Measurements from ENCODE around the gene VWA8.
"Not testable (repeated sequence)": the region's sequence is repeated elsewhere in the genome, so short reads cannot be mapped to it uniquely, and the experiment has no call there.

VWA8 gene

DNA sequence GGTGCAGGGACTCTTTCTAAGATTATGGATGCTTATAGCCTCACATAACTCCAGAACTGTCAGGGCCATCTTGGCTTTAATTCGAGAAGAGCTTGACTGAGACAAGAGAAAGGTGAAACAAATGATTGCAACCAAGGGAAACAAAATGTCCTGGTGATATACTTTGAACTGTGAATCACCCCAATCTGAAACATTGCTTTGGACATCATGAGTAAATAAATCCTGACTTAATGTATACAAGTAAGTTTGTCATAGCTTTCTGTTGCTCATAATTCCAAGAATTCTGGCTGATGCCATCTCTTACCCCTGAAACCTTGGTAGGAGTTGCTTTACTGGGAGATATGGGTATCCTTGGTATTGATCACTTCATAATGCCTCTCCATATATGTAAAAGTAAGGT lies 5.8 kb upstream of the VWA8 start:
- DNase-seq = no peak

DNA sequence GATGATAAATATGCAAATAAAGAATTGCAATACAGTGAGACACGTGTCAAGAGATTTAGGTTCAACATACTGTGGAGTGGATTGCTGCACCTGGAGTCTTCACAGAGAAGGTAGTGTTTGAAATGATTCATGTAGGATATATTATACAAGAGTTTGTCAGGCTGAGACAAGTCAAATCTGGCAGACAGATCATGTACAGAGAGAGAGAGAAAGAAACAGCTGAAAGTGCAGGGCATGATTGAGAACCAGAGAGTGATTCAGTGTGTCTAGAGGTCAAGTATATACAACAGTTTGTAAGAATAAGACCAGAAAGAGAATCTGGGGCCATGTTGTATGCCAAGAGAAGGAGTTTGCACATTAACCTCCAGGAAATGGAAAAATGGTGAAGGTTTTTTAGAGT lies 2.1 kb upstream of the VWA8 start:
- DNase-seq = no peak

DNA sequence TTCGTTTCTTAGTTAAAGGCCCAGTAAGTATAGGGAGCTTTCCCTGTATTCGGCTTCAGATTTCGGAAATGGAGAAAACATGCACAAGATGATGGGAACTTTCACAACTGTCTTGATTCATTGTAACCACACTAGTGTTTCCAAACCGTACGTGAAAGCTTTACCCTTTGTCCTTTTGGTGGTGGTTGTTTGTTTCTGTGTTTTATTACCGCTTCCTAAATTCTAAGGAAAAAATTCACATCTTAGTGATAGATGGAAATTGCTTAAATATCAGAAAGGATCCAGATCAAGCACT lies 504 bp upstream of the VWA8 start:
- DNase-seq = no peak

DNA sequence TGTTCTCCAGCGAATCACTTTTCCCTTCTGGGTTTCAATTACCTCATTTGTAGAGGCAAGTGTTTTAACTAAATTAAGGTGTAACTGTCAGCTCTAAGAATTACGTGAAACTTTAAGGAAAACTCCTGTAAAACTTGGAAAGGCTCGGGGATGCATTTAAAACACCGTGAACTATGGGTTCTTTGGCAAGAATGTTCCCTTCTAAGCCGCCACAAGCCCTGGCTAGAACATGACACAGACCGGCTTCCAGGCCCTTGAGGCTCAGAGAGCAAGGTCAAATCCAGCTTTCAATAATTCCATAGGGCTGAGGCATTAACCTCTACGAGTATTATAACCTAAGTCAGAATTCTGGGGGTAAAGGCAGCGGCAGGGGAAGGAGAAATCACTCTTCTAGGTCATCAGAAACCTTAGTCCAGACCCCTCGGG lies 685 bp downstream of the VWA8 start:
- DNase-seq = peak; percentile 12

DNA sequence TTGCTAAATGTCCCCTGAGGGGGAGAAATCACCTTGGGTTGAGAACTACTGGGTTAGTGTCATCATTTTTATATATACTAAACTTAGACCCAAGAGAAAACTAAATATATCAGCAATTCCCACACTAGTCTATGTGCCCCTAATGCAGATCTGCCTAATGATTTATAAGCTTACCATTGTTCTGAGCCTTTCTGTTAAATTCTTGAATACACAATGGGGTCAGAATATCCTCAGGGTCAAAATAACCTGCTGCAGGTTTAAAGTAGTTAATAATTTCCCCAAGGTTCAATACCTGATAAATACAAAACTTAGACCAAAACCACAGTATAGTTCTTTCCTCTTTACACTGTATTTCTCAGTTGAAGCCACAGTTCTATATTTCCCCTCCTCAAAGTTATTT lies 4.6 kb downstream of the VWA8 start:
- DNase-seq = no peak

DNA sequence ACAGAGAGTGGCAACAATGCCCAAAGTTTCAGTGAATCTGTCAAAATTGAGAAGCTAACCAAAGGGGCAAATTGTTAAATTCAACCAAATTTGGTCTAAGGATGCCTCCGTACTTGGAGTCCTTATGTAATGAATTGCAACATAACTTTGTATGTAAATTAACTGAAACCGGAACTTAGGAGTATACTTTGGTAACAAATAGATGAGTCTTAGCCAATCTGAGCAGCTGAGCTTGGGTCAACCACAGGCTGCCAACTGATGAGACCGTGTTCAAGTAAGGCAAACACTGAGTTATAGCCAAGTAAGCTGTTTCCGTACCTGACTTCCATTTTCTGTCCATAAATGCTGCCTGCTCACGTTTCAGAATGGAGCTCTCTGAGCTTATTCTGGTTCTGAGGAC lies 5.3 kb downstream of the VWA8 start:
- DNase-seq = no peak

DNA sequence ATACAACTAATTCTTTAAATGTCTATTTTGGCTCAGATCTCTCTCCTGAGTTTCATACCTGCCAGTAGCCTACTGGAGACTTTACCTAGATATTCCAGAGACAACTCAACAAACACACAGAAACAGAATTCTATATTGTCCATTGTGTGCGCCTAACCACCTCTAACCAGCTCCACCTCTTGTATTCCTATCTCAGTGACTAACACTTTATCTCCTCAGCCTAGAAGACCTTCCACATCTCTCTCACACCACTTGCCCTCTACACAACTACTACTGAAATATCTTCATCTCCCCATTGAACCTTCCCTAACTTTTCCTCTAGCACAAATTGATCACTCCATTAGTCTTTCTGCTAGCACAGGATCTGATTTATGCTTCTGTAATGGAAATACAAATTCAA lies 6.7 kb downstream of the VWA8 start:
- no peak for DNase-seq

DNA sequence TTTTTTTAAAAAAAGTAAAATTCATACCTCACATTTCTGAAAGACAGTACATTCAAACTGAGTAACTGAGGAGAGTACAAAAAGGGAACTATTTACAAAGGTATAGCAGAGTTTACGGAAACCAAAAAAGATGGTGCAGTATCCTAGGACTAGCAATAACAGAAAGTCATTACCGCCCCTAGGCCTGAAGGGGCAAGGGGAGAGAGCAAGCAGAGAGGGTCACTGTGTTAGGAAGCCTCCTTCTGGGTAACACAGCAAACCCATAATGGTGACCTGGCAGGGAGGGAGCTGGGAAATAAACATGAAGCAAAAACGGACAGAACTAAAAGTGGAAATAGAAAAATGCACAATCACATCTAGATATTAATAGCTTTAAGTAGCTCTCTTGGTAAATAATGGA lies 8.2 kb downstream of the VWA8 start:
- DNase-seq = no peak

DNA sequence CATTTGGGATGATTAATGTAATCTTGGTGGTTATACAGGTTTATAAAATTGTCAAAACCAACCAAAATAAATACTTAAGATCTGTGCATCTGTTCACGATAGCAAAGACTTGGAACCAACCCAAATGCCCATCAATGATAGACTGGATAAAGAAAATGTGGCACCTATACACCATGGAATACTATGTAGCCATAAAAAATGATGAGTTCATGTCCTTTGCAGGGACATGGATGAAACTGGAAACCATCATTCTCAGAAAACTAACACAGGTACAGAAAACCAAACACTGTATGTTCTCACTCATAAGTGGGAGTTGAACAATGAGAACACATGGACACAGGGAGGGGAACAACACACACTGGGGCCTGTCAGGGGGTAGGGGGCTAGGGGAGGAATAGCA lies 11.8 kb downstream of the VWA8 start:
- DNase-seq = not testable (repeated sequence)

DNA sequence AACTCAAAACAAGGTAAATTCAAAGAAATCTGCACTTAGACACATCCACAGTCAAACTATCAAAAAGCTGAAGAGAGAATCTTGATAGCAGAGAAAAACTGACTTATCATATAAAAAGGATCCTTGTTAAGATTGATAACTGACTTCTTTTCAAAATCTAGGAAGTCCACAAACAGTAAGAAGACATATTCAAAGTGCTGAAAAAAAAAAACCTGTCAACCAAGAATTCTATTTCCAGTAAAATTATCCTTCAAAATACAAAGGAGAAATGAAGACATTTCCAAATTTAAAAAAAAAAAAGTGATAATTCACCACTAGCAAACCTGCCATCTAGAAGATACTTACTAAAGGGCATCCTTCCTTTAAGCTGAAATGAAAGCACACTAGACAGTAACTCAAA lies 15.0 kb downstream of the VWA8 start:
- DNase-seq = no peak

DNA sequence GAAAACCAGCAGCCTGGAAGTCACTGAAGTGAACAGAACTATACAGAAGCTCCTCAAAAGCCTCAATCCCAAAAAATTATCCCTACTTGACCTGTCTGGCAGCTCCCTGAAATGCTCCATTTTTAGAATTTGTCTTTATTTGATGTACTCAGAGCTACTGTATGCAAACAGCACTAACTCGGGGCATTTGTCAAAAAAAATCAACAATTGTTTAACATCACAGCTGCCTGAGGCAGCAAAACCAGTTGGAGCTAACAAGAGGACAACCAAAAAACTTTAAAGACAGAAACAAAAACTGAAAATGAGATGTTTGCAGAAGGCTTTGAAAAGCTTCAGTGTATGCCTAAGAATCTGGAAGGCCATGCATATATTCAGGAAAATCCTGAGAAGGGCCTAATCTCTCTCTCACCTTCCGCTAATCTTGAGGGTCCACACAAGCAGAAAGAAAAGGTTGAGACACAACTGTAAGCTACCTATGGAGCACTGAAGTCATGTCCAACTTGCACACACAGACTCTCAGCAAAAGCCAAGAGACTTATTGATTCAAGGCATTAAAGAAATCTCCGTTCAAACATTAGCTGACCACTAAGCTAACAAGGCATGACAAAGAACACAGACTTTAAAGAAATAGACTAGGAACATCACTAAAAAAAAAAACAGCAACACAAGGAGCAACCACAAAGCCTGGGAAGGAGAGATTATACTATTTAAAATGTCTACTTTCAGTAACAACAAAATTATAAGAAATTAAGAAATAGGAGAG lies 16.1 kb downstream of the VWA8 start:
- no peak for DNase-seq

DNA sequence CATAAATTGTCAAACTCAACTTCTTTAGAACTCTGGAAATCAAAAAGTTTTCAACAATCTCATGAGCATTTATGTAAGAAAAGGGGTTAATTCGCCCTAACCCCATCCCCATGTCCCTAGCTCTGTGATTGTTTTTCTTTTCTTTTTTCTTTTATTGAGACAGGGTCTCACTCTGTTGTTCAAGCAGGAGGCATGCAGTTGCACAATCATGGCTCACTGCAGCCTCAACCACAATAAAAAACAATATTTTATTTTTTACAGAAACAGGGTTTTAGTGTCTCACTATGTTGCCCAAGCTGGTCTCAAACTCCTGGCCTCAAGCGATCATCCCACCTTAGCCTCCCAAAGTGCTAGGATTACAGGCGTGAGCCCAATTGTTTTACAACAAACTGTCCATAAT lies 16.7 kb downstream of the VWA8 start:
- no peak for DNase-seq

DNA sequence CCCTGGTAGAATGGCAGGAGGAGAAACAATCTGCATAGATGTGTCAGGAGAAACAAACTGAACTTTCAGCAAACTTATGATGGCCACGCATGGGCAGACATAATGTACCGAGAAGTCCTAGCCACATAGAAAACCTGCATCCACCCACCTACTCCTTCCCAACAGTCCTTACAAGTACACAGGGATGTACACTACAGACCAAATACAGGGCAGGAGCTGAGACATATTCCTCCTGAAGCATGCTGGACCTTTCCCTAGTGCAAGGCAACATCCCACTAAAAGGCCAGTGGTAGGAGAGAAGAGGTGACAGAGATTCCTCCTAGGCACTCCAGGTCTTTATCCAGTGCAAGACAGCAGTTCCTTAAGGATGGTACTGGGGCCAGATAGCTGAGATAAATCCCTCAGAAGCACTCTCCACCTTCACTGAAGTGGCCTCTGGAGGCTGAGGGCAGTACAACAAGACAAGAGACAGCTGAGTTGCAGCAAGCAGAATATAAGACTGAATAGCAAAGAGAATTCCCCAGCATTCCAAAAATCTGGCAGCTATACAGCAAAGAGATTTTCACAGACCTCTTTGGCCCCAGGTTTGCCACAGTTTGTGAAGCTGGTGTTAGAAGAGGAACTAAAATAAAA lies 18.3 kb downstream of the VWA8 start:
- DNase-seq = peak; percentile 57

DNA sequence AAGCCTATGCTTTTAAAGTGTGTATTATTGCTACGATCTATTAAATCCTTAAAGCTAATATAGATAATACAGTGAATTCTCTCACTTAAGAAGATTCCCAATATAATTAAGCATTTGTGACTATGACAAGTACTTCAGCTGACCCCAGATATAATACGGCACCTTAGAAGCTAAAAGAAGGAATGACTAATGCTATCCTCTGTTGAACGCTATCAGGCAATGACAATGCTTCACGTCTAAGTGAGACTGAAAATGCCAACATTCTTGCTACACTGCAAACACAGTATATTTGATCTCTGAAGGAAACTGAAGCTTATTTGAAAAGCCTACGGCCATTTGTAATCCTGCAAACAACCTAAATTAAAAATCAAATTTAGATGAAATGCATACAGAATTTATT lies 19.7 kb downstream of the VWA8 start:
- DNase-seq = no peak

DNA sequence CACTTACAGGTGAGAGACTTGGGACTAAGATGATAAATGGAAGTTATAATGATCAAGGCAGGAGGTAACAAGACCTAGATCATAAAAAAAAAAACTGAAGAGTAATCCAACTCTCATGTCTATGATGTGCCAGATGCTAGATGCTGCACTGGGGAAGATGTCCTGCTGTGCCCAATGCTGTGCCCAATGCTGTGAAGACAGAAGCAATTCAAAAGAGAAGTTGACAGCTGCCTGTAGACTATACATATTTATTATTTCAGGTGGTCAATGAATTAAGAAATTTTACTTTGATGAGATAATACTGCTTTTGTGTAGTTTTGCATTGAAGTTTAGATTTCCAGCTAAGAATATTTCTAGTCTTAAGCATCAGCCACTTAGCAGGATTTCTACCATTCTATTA lies 21.5 kb downstream of the VWA8 start:
- no peak for DNase-seq

DNA sequence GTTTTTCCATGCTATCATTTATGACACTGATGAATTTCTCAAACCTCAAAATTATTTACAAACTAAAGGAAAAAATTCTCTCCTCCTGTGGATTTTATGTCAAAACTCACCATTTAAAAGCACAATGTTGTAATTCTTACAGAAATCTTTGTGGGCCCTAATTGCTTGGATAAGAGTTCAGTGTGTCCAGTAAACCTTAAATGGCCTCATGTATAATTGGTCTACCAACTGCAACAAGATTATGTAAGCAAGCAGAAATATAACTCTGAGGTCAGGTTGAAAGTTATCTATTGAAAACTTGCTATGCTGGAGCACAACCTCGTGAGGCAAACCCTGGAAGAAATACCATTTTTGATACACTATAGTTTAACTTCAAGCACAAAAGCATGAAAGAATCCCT lies 22.0 kb downstream of the VWA8 start:
- DNase-seq = no peak

DNA sequence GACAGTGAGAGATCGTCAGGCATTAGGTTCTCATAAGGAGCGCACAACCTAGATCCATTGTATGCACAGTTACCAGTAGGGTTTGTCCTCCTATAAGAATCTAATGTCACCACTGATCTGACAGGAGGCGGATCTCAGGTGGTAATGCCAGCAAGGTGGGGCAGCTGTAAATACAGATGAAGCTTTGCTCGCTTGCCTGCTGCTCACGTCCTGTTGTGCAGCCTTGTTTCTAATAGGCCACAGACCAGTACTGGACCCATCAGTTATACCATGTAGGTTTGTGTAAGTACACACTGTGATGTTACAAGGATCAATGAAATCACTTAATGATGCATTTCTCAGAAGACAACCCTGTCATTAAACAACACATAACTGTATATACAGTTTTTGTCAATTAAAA lies 23.5 kb downstream of the VWA8 start:
- no peak for DNase-seq

DNA sequence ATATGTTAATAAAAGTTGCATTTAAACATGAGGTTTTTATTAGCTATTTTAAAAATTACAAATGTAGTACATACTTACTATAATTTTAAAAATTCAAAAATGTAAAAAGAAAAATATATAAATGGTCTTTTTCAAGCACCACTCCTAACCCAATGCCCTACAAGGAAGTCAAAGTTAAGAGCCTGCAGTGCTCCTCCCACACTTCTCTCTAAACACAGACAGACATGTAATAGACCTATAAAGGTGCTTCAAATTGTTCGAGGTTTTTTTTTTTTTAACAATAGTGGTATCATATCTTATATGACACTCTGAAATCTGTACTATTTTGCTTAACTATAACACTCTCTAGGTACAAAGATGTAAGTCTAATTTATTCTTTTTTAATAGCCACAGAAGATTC lies 25.4 kb downstream of the VWA8 start:
- no peak for DNase-seq

DNA sequence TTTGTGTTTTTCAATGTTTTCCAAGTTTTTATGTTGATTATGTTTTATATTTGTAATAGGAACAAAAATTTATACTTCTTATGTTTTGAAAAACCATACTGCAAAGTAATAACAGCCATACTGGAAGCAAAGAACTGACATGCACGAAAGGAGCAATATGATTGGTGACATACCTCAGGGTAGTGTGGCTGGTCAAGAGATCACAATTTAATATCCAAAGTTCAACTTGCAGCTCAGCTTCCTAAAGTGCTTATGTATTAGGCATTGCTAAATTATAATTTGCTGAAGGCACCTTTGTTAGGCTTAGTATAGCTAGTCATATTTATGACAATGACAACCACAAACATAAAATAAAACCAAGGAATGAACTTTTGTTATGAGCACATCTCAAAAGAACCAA lies 25.9 kb downstream of the VWA8 start:
- DNase-seq = no peak

DNA sequence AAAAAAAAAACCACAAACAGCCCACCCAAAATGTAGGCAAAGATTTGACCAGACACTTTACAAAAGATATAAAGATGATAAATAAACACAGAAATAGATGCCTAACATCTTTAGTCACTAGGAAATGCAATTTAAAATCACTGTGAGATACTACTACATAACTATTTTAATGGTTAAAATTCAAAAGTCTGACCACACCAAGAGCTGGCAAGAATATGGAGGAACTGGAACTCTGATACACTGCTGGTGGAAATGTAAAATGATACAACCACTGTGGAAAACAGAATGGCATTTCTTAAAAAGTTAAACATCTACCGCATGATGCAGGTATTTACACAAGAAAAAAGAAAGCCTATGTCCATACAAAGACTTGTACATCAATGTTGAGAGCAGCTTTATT lies 26.8 kb downstream of the VWA8 start:
- no peak for DNase-seq

DNA sequence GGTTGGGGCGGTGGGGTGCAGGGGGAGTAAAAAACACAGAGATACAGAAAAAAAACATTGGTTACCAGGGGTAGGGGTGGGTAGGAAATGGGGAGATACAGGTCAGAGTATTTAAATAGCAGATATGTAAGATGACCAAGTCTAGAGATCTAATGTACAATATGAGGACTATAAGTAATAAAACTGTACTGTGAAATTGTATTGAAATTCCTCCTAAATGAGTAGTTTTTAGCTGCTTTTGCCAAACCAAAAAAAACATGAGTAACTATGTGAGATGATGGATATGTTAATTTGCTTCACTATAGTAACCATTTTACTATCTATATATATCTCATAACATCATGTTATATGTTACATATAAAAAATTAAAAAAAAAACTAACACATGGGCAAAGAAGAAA lies 29.6 kb downstream of the VWA8 start:
- peak; percentile 74 for DNase-seq

DNA sequence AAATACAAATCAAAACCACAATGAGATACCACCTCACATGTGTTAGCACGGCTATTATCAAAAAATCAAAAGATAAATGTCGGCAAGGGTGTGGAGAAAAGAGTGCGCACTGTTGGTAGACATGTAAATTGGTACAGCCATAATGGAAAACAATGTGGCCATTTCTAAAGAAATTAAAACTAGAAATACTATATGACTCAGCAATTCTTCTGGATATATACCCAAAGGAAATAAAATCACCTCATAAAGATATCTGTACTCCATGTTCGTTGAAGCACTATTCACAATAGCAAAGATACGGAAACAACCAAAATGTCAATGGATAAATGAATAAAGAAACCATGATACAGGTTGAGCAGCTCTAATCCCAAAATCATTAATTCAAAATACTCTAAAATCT lies 30.8 kb downstream of the VWA8 start:
- no peak for DNase-seq

DNA sequence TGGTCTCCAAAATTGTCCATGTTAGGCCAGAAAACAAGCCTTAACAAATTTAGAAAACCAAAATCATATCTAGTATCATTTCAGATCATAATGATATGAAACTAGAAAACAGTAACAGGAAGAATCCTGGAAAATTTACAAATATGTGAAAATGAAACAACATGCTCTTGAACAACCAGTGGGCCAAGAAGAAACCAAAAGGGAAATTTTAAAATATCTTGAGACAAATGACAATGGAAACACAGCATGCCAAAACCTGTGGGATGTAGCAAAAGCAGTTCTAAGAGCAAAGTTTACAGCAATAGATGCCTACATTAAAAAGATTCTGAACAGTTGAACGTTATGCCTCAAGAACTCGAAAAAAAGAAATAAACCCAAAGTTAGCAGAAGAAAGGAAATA lies 32.6 kb downstream of the VWA8 start:
- DNase-seq = no peak

DNA sequence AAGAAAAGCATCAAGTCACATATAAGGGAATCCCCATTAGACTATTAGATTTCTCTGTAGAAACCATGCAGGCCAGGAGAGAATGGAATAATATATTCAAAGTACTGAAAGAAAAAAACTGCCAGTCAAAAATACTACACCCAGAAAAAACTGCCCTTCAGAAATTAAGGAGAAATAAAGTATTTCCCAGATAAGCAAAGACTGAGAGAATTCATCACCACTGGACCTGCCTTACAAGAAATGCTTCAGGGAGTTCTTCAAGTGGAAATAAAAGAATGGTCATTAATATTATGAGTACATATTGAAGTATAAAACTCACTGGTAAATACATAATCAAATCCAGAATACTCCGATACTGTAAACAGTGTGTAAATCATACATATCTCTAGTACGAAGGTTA lies 35.9 kb downstream of the VWA8 start:
- no peak for DNase-seq

DNA sequence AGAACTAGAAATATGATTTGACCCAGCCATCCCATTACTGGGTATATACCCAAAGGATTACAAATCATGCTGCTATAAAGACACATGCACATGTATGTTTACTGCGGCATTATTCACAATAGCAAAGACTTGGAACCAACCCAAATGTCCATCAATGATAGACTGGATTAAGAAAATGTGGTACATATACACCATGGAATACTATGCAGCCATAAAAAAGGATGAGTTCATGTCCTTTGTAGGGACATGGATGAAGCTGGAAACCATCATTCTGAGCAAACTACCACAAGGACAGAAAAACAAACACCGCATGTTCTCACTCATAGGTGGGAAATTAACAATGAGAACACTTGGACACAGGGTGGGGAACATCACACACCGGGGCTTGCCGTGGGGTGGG lies 38.0 kb downstream of the VWA8 start:
- not testable (repeated sequence) for DNase-seq
